HG03558 (cell line): ENCODE measurements around the gene ARID5A.
"Not testable (repeated sequence)": the region's sequence is repeated elsewhere in the genome, so short reads cannot be mapped to it uniquely, and the experiment has no call there.

Experiments used
- ATAC-seq: cut with Tn5 transposase; IDR thresholded peaks from one replicate; pipeline ENCODE4 v1.9.1; 2021; ENCODE audit warnings: moderate number of reproducible peaks; ENCODE audit not compliant: unreplicated experiment; ENCODE audit errors: extremely low read depth

Gene ARID5A

GRCh38 chr2:96553176-96553956 lies 16.8 kb downstream of the ARID5A start:
- no peak for ATAC-seq

- not testable (repeated sequence) for ATAC-seq
Observed at GRCh38 chr2:96553957-96554292, 17.4 kb downstream of the ARID5A start.

GRCh38 chr2:96554293-96555145 lies 18.0 kb downstream of the ARID5A start:
- ATAC-seq: no peak

- no peak for ATAC-seq
Observed at GRCh38 chr2:96555146-96555610, 18.6 kb downstream of the ARID5A start.

GRCh38 chr2:96556441-96557330 lies 20.1 kb downstream of the ARID5A start:
- no peak for ATAC-seq

- ATAC-seq: not testable (repeated sequence)
Observed at GRCh38 chr2:96557421-96557820, 20.9 kb downstream of the ARID5A start.

- no peak for ATAC-seq
Observed at GRCh38 chr2:96558061-96558460, 21.5 kb downstream of the ARID5A start.

GRCh38 chr2:96558485-96558884 lies 21.9 kb downstream of the ARID5A start:
- ATAC-seq: no peak

GRCh38 chr2:96564026-96564425 lies 27.5 kb downstream of the ARID5A start:
- ATAC-seq: no peak

- no peak for ATAC-seq
Observed at GRCh38 chr2:96564563-96564962, 28.0 kb downstream of the ARID5A start.

GRCh38 chr2:96565111-96565510 lies 28.6 kb downstream of the ARID5A start:
- ATAC-seq: no peak

GRCh38 chr2:96568094-96568493 lies 31.5 kb downstream of the ARID5A start:
- ATAC-seq: no peak

GRCh38 chr2:96574364-96574763 lies 37.8 kb downstream of the ARID5A start:
- no peak for ATAC-seq

GRCh38 chr2:96575785-96576456 lies 39.4 kb downstream of the ARID5A start:
- ATAC-seq: no peak

GRCh38 chr2:96577501-96577900 lies 40.9 kb downstream of the ARID5A start:
- ATAC-seq: no peak

- ATAC-seq: no peak
Observed at GRCh38 chr2:96578731-96579130, 42.2 kb downstream of the ARID5A start.

GRCh38 chr2:96579422-96579821 lies 42.9 kb downstream of the ARID5A start:
- no peak for ATAC-seq

- ATAC-seq: no peak
Observed at GRCh38 chr2:96580771-96581170, 44.2 kb downstream of the ARID5A start.

- no peak for ATAC-seq
Observed at GRCh38 chr2:96584017-96584416, 47.5 kb downstream of the ARID5A start.

GRCh38 chr2:96587843-96588242 lies 51.3 kb downstream of the ARID5A start:
- no peak for ATAC-seq
